Panc1 (cell line): ENCODE data around the gene PEPD. TPM values are rescaled to one million over a fixed set of nuclear protein-coding genes. Genes with fewer than 3 reads are reported as not detected.

Source experiments
- ATAC-seq: fragments of 200-7000 bp; cut with Tn5 transposase; 2 replicates; pipeline ENCODE4 v1.9.1; 2020; ENCODE audit warnings: mild to moderate bottlenecking, moderate library complexity
- BruUV-seq: library from RNA; stranded (reverse); fragments of 400-500 nt; replicated peaks from 2 replicates; lab custom pipeline; 2021; lab: Mats Ljungman, UMichigan
- CTCF ChIA-PET: fragments of 300-600 bp; sonication (Branson Sonifier 250); formaldehyde crosslinking; loops from one replicate; lab custom pipeline; 2022; ENCODE audit warnings: antibody characterized with exemption; lab: Charles Lee
- POLR2A ChIA-PET: fragments of 300-600 bp; sonication (Branson Sonifier 250); formaldehyde crosslinking; loops from one replicate; lab custom pipeline; 2022; ENCODE audit warnings: antibody characterized with exemption; lab: Charles Lee
- DNase-seq: peaks from one replicate; pipeline ENCODE4 v3.0.0-alpha.2; 2010; ENCODE audit warnings: low read depth, low spot score
- H3K27ac ChIP-seq: 2 replicates; pipeline ENCODE4 v1.5.1; 2011; ENCODE audit warnings: mild to moderate bottlenecking, low read length, inconsistent platforms
- H3K27me3 ChIP-seq: fragments of 200-500 bp; sonication (Bioruptor generic); 2 replicates; pipeline ENCODE4 v1.6.0; 2014; ENCODE audit warnings: low read length, inconsistent platforms; ENCODE audit not compliant: control insufficient read depth, insufficient read depth
- H3K36me3 ChIP-seq: fragments of 200-500 bp; sonication (Bioruptor generic); 2 replicates; pipeline ENCODE4 v1.5.1; 2014; ENCODE audit warnings: inconsistent platforms, mild to moderate bottlenecking, low read length, moderate library complexity; ENCODE audit not compliant: control insufficient read depth, insufficient read depth
- H3K4me1 ChIP-seq: 2 replicates; pipeline ENCODE4 v1.5.1; 2011; ENCODE audit warnings: inconsistent platforms, mild to moderate bottlenecking, low read length, moderate library complexity; ENCODE audit not compliant: control insufficient read depth, insufficient read depth
- H3K4me3 ChIP-seq, 2 experiments: 2 replicates each; pipeline ENCODE4 v1.5.1; 2011 to 2012; ENCODE audit warnings: low read depth in 2 of 2, low read length in 2 of 2, mild to moderate bottlenecking in 2 of 2, inconsistent platforms in 1 of 2, moderate library complexity in 1 of 2
- H3K9me3 ChIP-seq: fragments of 200-500 bp; sonication (Bioruptor generic); 2 replicates; pipeline ENCODE4 v1.5.1; 2014; ENCODE audit warnings: low read depth, mild to moderate bottlenecking, inconsistent platforms, low read length, moderate library complexity; ENCODE audit not compliant: control insufficient read depth, insufficient read depth
- CTCF ChIP-seq: fragments of 450-650 bp; IDR thresholded peaks from 2 replicates; pipeline ENCODE4 v1.5.1; 2017; ENCODE audit warnings: mild to moderate bottlenecking
- POLR2AphosphoS5 ChIP-seq: IDR thresholded peaks from 2 replicates; pipeline ENCODE4 v1.6.1; 2012; ENCODE audit warnings: mild to moderate bottlenecking, low read depth, low read length, moderate library complexity
- SIN3A ChIP-seq: IDR thresholded peaks from 2 replicates; pipeline ENCODE4 v1.6.1; 2012; ENCODE audit warnings: low read depth, mild to moderate bottlenecking, low read length, moderate library complexity, borderline replicate concordance; ENCODE audit not compliant: insufficient read depth
- TCF7L2 ChIP-seq: IDR thresholded peaks from 2 replicates; pipeline ENCODE4 v1.6.1; 2011; ENCODE audit warnings: mild to moderate bottlenecking, low read depth, low read length, inconsistent platforms
- in situ Hi-C: cut with HindIII; loops from 2 replicates; pipeline ENCODE4 v1.10.0; 2016; ENCODE audit warnings: low sequenced_read_pairs, low pct_unique_long_range_greater_than_20kb
- intact Hi-C: fragments of 100-400 bp; cut with micrococcal nuclease; formaldehyde crosslinking; loops from one replicate; pipeline ENCODE4 v1.10.0; 2022; ENCODE audit not compliant: unreplicated experiment
- total RNA-seq: library from RNA; stranded (reverse); gene quantifications from one replicate; pipeline ENCODE4 v1.2.1, GENCODE V29; 2021; ENCODE audit not compliant: unreplicated experiment
- TF ChIP-seq, protein P1 (sequence below), 2 experiments: IDR thresholded peaks; 2 replicates each; pipeline ENCODE4 v1.6.1; 2011 to 2012; ENCODE audit warnings: low read depth in 2 of 2, control low read depth in 1 of 2, low read length in 1 of 2, mild to moderate bottlenecking in 1 of 2, moderate library complexity in 1 of 2; ENCODE audit not compliant: insufficient read depth in 1 of 2

Gene PEPD
- total RNA-seq, 1 experiment from 2014 or later = 102 TPM

DNA sequence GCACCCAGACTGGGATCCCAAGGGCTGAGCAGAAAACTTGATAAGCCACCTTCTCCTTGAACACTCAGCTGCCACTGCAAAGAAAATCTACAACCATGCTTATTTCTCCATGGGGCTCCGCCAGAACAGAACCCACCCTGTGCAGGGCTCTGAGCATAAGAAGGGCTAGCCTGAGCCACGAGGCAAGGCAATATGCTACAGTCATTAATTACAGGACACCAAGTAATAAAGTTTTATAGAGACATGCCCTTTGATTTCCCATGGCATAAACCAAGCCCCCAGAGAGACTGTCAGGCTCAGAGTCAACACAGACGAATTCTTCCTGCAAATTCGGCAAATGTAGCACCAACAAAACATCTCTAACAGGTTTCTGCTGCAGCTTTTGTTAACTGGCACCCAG, 5.7 kb downstream of the PEPD start:
- no TSS peak for BruUV-seq
- DNase-seq (no peak), ATAC-seq (no peak)
- TF ChIP-seq, protein P1, sequence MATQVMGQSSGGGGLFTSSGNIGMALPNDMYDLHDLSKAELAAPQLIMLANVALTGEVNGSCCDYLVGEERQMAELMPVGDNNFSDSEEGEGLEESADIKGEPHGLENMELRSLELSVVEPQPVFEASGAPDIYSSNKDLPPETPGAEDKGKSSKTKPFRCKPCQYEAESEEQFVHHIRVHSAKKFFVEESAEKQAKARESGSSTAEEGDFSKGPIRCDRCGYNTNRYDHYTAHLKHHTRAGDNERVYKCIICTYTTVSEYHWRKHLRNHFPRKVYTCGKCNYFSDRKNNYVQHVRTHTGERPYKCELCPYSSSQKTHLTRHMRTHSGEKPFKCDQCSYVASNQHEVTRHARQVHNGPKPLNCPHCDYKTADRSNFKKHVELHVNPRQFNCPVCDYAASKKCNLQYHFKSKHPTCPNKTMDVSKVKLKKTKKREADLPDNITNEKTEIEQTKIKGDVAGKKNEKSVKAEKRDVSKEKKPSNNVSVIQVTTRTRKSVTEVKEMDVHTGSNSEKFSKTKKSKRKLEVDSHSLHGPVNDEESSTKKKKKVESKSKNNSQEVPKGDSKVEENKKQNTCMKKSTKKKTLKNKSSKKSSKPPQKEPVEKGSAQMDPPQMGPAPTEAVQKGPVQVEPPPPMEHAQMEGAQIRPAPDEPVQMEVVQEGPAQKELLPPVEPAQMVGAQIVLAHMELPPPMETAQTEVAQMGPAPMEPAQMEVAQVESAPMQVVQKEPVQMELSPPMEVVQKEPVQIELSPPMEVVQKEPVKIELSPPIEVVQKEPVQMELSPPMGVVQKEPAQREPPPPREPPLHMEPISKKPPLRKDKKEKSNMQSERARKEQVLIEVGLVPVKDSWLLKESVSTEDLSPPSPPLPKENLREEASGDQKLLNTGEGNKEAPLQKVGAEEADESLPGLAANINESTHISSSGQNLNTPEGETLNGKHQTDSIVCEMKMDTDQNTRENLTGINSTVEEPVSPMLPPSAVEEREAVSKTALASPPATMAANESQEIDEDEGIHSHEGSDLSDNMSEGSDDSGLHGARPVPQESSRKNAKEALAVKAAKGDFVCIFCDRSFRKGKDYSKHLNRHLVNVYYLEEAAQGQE (IDR thresholded peaks at IDR 0.05; ENCODE audit: insufficient read depth in 1 of 2, low read depth in 2 of 2, low read length in 1 of 2) = no peak
- TF ChIP-seq CTCF (no peak), POLR2AphosphoS5 (no peak), SIN3A (no peak), TCF7L2 (no peak)
- Histone ChIP-seq H3K27me3 (no peaks in the 10 kb centered on the region), H3K4me3 (no peak overlapping the region), H3K9me3 (no peaks in the 10 kb centered on the region), H3K27ac (no peak overlapping the region), H3K36me3 (no peaks in the 10 kb centered on the region), H3K4me1 (peaks cover 12% of the 10 kb centered on the region)
- in situ Hi-C loops (no loop called here), intact Hi-C loops (no loop called here)
- ChIA-PET CTCF (no interaction called here), POLR2A (no interaction called here)

DNA sequence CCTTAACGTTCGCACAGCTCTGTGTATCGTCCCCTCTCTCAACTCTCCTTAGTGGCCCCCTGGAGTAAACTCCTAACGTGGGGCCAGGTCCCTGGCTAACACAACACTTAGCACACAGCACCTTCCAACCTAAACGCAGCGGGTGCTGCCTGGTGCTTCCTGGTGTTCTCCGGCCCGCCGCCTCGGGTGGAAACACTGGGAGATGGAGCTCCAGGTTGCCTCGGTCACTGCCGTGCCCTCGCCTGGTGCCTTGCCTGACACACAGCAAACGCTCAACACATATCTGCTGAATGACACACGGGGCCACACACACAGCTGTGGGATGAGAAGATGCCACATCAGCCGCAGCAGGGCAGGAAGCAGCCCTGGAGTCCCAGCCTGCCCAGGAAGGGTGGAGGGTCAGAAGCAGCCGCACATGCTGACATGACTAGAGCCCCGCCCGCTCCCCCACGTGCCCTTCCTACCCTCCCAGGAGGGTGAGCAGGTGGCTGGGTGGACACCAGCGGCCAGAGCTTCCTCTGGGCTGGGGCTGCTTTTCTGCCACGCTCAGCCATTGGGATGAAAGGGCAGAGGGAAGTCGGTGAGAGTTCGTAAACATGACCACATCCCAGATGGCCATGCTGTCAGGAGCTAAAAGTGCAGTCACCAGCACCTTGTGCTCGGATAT, 6.6 kb downstream of the PEPD start:
- ATAC-seq (0 out of 2 replicates have a peak, but pooled peaks have one; percentile 26), DNase-seq (no peak)
- Histone ChIP-seq H3K4me3 (no peak overlapping the region), H3K27me3 (no peaks in the 10 kb centered on the region), H3K4me1 (peaks cover 3% of the 10 kb centered on the region; the same call in 1 of the 2 replicates), H3K36me3 (no peaks in the 10 kb centered on the region), H3K27ac (no peak overlapping the region), H3K9me3 (no peaks in the 10 kb centered on the region)
- ChIA-PET POLR2A (no interaction called here), CTCF (no interaction called here)
- BruUV-seq = no TSS peak
- intact Hi-C loops = no loop called here
- in situ Hi-C loops = no loop called here
- TF ChIP-seq, protein P1 (IDR thresholded peaks at IDR 0.05; ENCODE audit: insufficient read depth in 1 of 2, low read depth in 2 of 2, low read length in 1 of 2) = no peak
- TF ChIP-seq SIN3A (no peak), CTCF (no peak), POLR2AphosphoS5 (no peak), TCF7L2 (no peak)
